MCF 10A (cell line): Measurements from ENCODE around the gene ATP7B. TPM values are rescaled to one million over a fixed set of nuclear protein-coding genes. Genes with fewer than 3 reads are reported as not detected.
A peak's percentile ranks its signal among the peaks of the same experiment; 100 is the strongest.

Experiments
- BruUV-seq: library from RNA; stranded (reverse); fragments of 400-500 nt; replicated peaks from 2 replicates; lab custom pipeline; 2021; lab: Mats Ljungman, UMichigan
- CTCF ChIA-PET: fragments of 300-600 bp; sonication (Branson Sonifier 250); formaldehyde crosslinking; extraction: SDS; loops from one replicate; lab custom pipeline; 2021; ENCODE audit warnings: antibody characterized with exemption, inconsistent platforms; lab: Yijun Ruan, JAX
- POLR2A ChIA-PET: fragments of 300-600, 350-650 bp; sonication (Branson Sonifier 250); formaldehyde crosslinking; extraction: SDS; loops from one replicate; lab custom pipeline; 2020; ENCODE audit warnings: antibody characterized with exemption, inconsistent platforms; lab: Yijun Ruan, JAX
- DNase-seq: peaks from one replicate; pipeline ENCODE4 v3.0.0-alpha.2; 2018; ENCODE audit not compliant: unreplicated experiment
- H3K27ac Mint-ChIP-seq: one replicate; pipeline ENCODE4 v1.8.0; 2022; ENCODE audit warnings: mild to moderate bottlenecking, low read depth, mixed read lengths; ENCODE audit not compliant: unreplicated experiment
- H3K27me3 Mint-ChIP-seq: one replicate; pipeline ENCODE4 v1.8.0; 2022; ENCODE audit warnings: mixed read lengths; ENCODE audit not compliant: insufficient read depth, unreplicated experiment
- H3K36me3 Mint-ChIP-seq: one replicate; pipeline ENCODE4 v1.8.0; 2022; ENCODE audit warnings: mild to moderate bottlenecking, moderate library complexity, mixed read lengths; ENCODE audit not compliant: insufficient read depth, unreplicated experiment
- H3K4me1 Mint-ChIP-seq: one replicate; pipeline ENCODE4 v1.8.0; 2022; ENCODE audit warnings: mixed read lengths; ENCODE audit not compliant: insufficient read depth, unreplicated experiment
- H3K4me3 Mint-ChIP-seq: one replicate; pipeline ENCODE4 v1.8.0; 2022; ENCODE audit warnings: mild to moderate bottlenecking, moderate library complexity, mixed read lengths; ENCODE audit not compliant: unreplicated experiment
- H3K9me3 Mint-ChIP-seq: one replicate; pipeline ENCODE4 v1.8.0; 2022; ENCODE audit warnings: mixed read lengths; ENCODE audit not compliant: unreplicated experiment
- CTCF ChIP-seq: fragments of 200-600 bp; IDR thresholded peaks from one replicate; pipeline ENCODE4 v1.8.0; 2022; ENCODE audit warnings: antibody characterized with exemption, mild to moderate bottlenecking; ENCODE audit not compliant: unreplicated experiment
- intact Hi-C: fragments of 100-400 bp; cut with micrococcal nuclease; formaldehyde crosslinking; loops from 2 replicates; pipeline ENCODE4 v1.14.1; 2022
- total RNA-seq: library from RNA; stranded (reverse); gene quantifications from 2 replicates; pipeline ENCODE4 v1.2.3, GENCODE V29; 2022

ATP7B gene
- total RNA-seq, 1 experiment from 2014 or later: 3.2 TPM

- Mint-ChIP-seq H3K27me3 (no peaks in the 10 kb centered on the region), H3K27ac (no peak overlapping the region), H3K9me3 (no peaks in the 10 kb centered on the region), H3K36me3 (no peaks in the 10 kb centered on the region), H3K4me1 (peaks cover 6% of the 10 kb centered on the region), H3K4me3 (no peak overlapping the region)
- no TSS peak for BruUV-seq
- intact Hi-C loops: no loop called here
- TF ChIP-seq CTCF: no peak
- DNase-seq: peak; percentile 47
- POLR2A ChIA-PET: interaction anchor here (0.9 kb wide), 1 partner anchor 185 kb away, joined by 4 read pairs; no protein-coding TSS in a partner anchor
- CTCF ChIA-PET: interaction anchor here (0.5 to 1.3 kb wide), 4 partner anchors 47 to 162 kb away, joined by 3 to 4 read pairs (median 3); no protein-coding TSS in a partner anchor
Observed at GRCh38 chr13:51942189-51942588, 69.1 kb downstream of the ATP7B start.

DNA sequence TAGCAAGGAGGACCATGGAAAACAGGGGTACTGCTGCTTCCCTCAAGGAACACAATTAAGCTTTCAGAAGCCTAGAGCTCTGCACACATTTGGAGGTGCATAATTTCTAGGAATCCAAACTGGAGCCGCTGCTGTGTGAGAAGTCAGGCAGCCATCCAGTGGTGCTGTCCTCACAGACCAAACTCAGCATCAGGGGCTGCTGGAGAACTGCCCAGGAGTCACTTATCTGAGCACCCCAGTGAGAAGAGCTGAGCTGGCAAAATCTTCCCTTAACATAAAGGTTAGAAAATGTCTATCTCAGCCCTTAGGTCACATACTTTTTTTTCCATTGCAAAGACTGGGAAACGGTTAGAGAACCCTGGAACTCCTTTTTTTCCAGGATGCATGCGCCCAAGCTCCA, 72.8 kb downstream of the ATP7B start:
- Mint-ChIP-seq H3K36me3 (peaks cover 4% of the 10 kb centered on the region), H3K9me3 (no peaks in the 10 kb centered on the region), H3K27ac (no peak overlapping the region), H3K4me3 (no peak overlapping the region), H3K27me3 (no peaks in the 10 kb centered on the region), H3K4me1 (peaks cover 6% of the 10 kb centered on the region)
- intact Hi-C loops: no loop called here
- POLR2A ChIA-PET: interaction anchor here (1.3 kb wide), 1 partner anchor 9 kb away, joined by 3 read pairs; no protein-coding TSS in a partner anchor
- TF ChIP-seq CTCF: no peak
- CTCF ChIA-PET: interaction anchor here (0.6 to 1.4 kb wide), 2 partner anchors 27 to 83 kb away, joined by 3 to 4 read pairs; no protein-coding TSS in a partner anchor
- no TSS peak for BruUV-seq
- DNase-seq: no peak

GRCh38 chr13:51937320-51938290, 73.6 kb downstream of the ATP7B start:
- ChIA-PET CTCF (interaction anchor here (0.5 to 1.4 kb wide), 4 partner anchors 12 to 195 kb away, joined by 3 to 6 read pairs (median 4); no protein-coding TSS in a partner anchor), POLR2A (no interaction called here)
- Mint-ChIP-seq H3K36me3 (peaks cover 8% of the 10 kb centered on the region), H3K4me1 (peaks cover 6% of the 10 kb centered on the region), H3K4me3 (no peak overlapping the region), H3K9me3 (no peaks in the 10 kb centered on the region), H3K27ac (no peak overlapping the region), H3K27me3 (no peaks in the 10 kb centered on the region)
- BruUV-seq: no TSS peak
- no peak for DNase-seq
- TF ChIP-seq CTCF: no peak
- intact Hi-C loops: no loop called here
